Common myeloid progenitor, CD34-positive (primary cell): ENCODE results near the gene IGSF21.

Experiments used
- CTCF ChIA-PET: fragments of 350-600 bp; sonication (Branson Sonifier 250); formaldehyde crosslinking; loops from one replicate; lab custom pipeline; 2021; ENCODE audit warnings: antibody characterized with exemption; lab: Charles Lee
- POLR2A ChIA-PET: fragments of 350-600 bp; sonication (Branson Sonifier 250); formaldehyde crosslinking; loops from one replicate; lab custom pipeline; 2021; ENCODE audit warnings: antibody characterized with exemption; lab: Charles Lee
- DNase-seq, 3 donors: peaks; one replicate each; pipeline versions ENCODE4 v3.0.0 to v3.0.0-alpha.2; 2013
- H3K27ac ChIP-seq, 2 experiments: 1 replicate in 1 of 2; 2 replicates in 1 of 2; pipeline ENCODE4 v1.7.0; 2013; ENCODE audit warnings: inconsistent platforms in 2 of 2, low read length in 2 of 2, mild to moderate bottlenecking in 2 of 2, low read depth in 1 of 2, moderate library complexity in 1 of 2; ENCODE audit not compliant: severe bottlenecking in 2 of 2, insufficient read depth in 1 of 2, poor library complexity in 1 of 2
- H3K27me3 ChIP-seq, 5 experiments: replicated peaks in 2 of 5; 1 replicate in 3 of 5; 2 replicates in 2 of 5; pipeline versions ENCODE4 v1.6.1 to v1.7.0; 2013; ENCODE audit warnings: low read length in 4 of 5, mild to moderate bottlenecking in 2 of 5, moderate library complexity in 2 of 5, inconsistent platforms in 1 of 5; ENCODE audit not compliant: insufficient read depth in 5 of 5, control insufficient read depth in 4 of 5
- H3K36me3 ChIP-seq, 4 experiments: 1 replicate in 2 of 4; 2 replicates in 2 of 4; pipeline versions ENCODE4 v1.6.1 to v1.7.0; 2013; ENCODE audit warnings: low read length in 3 of 4, control low read depth in 1 of 4, mild to moderate bottlenecking in 1 of 4; ENCODE audit not compliant: control insufficient read depth in 4 of 4, insufficient read depth in 4 of 4
- H3K4me1 ChIP-seq, 4 experiments: 1 replicate in 3 of 4; 2 replicates in 1 of 4; pipeline versions ENCODE4 v1.6.1 to v1.7.1; 2013; ENCODE audit warnings: low read length in 3 of 4, mild to moderate bottlenecking in 3 of 4, control low read depth in 1 of 4, inconsistent platforms in 1 of 4, moderate library complexity in 1 of 4; ENCODE audit not compliant: control insufficient read depth in 4 of 4, insufficient read depth in 4 of 4; ENCODE audit errors: control extremely low read depth in 1 of 4
- H3K4me3 ChIP-seq, 7 experiments: 1 replicate in 4 of 7; 2 replicates in 3 of 7; pipeline versions ENCODE4 v1.5.1 to v1.7.0; 2013; ENCODE audit warnings: mild to moderate bottlenecking in 7 of 7, low read length in 6 of 7, moderate library complexity in 6 of 7, inconsistent platforms in 2 of 7, low read depth in 2 of 7, control low read depth in 1 of 7; ENCODE audit not compliant: insufficient read depth in 4 of 7, control insufficient read depth in 1 of 7; ENCODE audit errors: extremely low read depth in 1 of 7
- H3K9me3 ChIP-seq, 5 experiments: 1 replicate in 4 of 5; 2 replicates in 1 of 5; pipeline versions ENCODE4 v1.6.1 to v1.7.1; 2013; ENCODE audit warnings: low read length in 4 of 5, mild to moderate bottlenecking in 2 of 5, inconsistent platforms in 1 of 5, low read depth in 1 of 5, moderate library complexity in 1 of 5; ENCODE audit not compliant: control insufficient read depth in 4 of 5, insufficient read depth in 2 of 5; ENCODE audit errors: control extremely low read depth in 1 of 5
- WGBS: methylation state at CpG from one replicate; pipeline ENCODE4 v1.1.5; 2013; ENCODE audit not compliant: insufficient coverage; 5-methylcytosine and 5-hydroxymethylcytosine counted together

Gene IGSF21

GRCh38 chr1:18085387-18086074, 22.1 kb upstream of the IGSF21 start:
- no peak overlapping the region for H3K4me3 ChIP-seq
- no peak overlapping the region for H3K27ac ChIP-seq
- no peaks in the 10 kb centered on the region for H3K36me3 ChIP-seq
- 68% methylated on average over 5 of the region's 5 CpGs for WGBS
- DNase-seq, result no peak
- H3K27me3 ChIP-seq, result peaks cover 0 to 51% (median 6%) of the 10 kb centered on the region in 5 experiments
- H3K4me1 ChIP-seq, result no peaks in the 10 kb centered on the region
- CTCF ChIA-PET, result no interaction called here
- peaks cover 0 to 3% (median 0%) of the 10 kb centered on the region in 5 experiments for H3K9me3 ChIP-seq
- POLR2A ChIA-PET, result no interaction called here

GRCh38 chr1:18088077-18088594, 19.5 kb upstream of the IGSF21 start:
- Histone ChIP-seq H3K27me3 (peaks cover 0 to 70% (median 6%) of the 10 kb centered on the region in 5 experiments), H3K9me3 (peaks cover 0 to 3% (median 0%) of the 10 kb centered on the region in 5 experiments), H3K36me3 (no peaks in the 10 kb centered on the region), H3K4me3 (no peak overlapping the region), H3K4me1 (no peaks in the 10 kb centered on the region), H3K27ac (no peak overlapping the region)
- ChIA-PET POLR2A (no interaction called here), CTCF (no interaction called here)
- 55% methylated on average over 5 of the region's 10 CpGs for WGBS
- no peak for DNase-seq

- CTCF ChIA-PET, result no interaction called here
- no peaks in the 10 kb centered on the region for H3K4me1 ChIP-seq
- H3K27me3 ChIP-seq, result peaks cover 0 to 63% (median 6%) of the 10 kb centered on the region in 5 experiments
- POLR2A ChIA-PET, result no interaction called here
- no peak overlapping the region for H3K4me3 ChIP-seq
- 100% methylated on average over 1 of the region's 1 CpG for WGBS
- peaks cover 0 to 3% (median 0%) of the 10 kb centered on the region in 5 experiments for H3K9me3 ChIP-seq
- no peaks in the 10 kb centered on the region for H3K36me3 ChIP-seq
- no peak for DNase-seq
- H3K27ac ChIP-seq, result no peak overlapping the region
Measured at GRCh38 chr1:18089488-18089887, 18.1 kb upstream of the IGSF21 start.

DNA sequence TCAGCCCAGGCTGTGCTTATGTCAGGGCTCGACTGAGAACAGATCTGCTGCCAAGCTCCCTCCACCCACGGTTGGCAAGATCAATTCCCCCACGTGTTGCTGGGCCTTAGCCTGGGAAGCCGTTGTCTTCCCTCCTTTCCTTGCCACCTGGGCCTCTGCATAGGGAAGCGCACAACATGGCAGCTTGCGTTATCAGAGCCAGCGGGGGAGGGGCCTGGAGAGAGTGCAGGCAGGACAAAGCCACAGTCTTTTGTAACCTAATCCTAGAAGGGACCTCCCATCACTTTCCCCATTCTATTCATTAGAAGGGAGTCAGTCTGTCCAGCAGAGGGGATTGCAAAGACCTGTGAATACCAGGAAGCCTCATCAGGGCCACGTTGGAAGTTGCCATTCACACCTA, 17.0 kb upstream of the IGSF21 start:
- peaks cover 0 to 63% (median 6%) of the 10 kb centered on the region in 5 experiments for H3K27me3 ChIP-seq
- CTCF ChIA-PET, result no interaction called here
- H3K36me3 ChIP-seq, result no peaks in the 10 kb centered on the region
- H3K27ac ChIP-seq, result no peak overlapping the region
- no peak for DNase-seq
- POLR2A ChIA-PET, result no interaction called here
- no peaks in the 10 kb centered on the region for H3K4me1 ChIP-seq
- H3K4me3 ChIP-seq, result no peak overlapping the region
- 44% methylated on average over 4 of the region's 8 CpGs for WGBS
- H3K9me3 ChIP-seq, result no peaks in the 10 kb centered on the region

- Histone ChIP-seq H3K4me3 (no peak overlapping the region), H3K27me3 (peaks cover 0 to 56% (median 6%) of the 10 kb centered on the region in 5 experiments), H3K27ac (no peak overlapping the region), H3K4me1 (no peaks in the 10 kb centered on the region), H3K9me3 (no peaks in the 10 kb centered on the region), H3K36me3 (no peaks in the 10 kb centered on the region)
- no peak for DNase-seq
- WGBS, result 57% methylated on average over 5 of the region's 7 CpGs
- POLR2A ChIA-PET, result no interaction called here
- CTCF ChIA-PET, result interaction anchor here (0.6 kb wide), 1 partner anchor 27 kb away, joined by 3 read pairs; no protein-coding TSS in a partner anchor
Measured at GRCh38 chr1:18091660-18092446, 15.7 kb upstream of the IGSF21 start.

DNA sequence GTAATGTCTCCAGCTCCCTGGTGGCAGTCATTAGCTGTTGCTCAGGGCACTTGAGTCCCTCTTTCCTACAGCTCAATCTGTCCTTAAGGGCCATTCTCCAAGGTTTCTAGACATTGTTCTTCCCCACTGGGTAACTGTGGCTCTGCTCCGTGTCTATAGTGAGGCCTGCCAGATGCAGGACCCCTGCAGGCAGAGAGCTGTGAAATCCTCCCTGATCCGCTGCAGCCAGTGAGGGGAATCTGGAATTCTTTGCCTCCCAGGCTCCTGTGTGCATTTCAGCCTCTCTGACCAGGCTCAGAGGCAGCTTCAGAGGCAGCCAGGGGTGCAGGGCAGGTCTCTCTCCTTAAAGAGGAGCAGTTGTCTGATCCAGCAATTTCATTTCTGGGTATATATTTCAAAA, 14.4 kb upstream of the IGSF21 start:
- POLR2A ChIA-PET, result no interaction called here

DNA sequence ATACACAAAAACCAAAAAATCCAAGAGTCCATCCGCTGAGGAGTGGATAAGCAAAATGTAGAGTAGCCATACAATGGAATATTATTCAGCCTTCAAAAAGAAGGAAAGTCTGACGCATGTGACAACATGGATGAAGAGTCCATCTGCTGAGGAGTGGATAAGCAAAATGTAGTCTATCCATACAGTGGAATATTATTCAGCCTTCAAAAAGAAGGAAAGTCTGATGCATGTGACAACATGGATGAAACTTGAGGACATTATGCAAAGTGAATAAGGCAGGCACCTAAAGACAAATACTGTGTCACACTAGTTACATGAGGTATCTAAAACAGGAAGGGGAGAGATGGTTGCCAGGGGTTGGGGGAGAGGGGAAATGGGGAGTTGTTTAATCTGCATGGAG, 14.0 kb upstream of the IGSF21 start:
- Histone ChIP-seq H3K9me3 (peaks cover 0 to 3% (median 0%) of the 10 kb centered on the region in 5 experiments), H3K27ac (no peak overlapping the region), H3K4me3 (no peak overlapping the region), H3K27me3 (peaks cover 0 to 56% (median 2%) of the 10 kb centered on the region in 5 experiments), H3K36me3 (no peaks in the 10 kb centered on the region), H3K4me1 (no peaks in the 10 kb centered on the region)
- no CpG with 5 or more reads among the region's 2 CpGs for WGBS
- POLR2A ChIA-PET, result no interaction called here
- no peak for DNase-seq
- CTCF ChIA-PET, result no interaction called here

More for the DNA sequence above, 14.4 kb upstream of the IGSF21 start:
- Histone ChIP-seq H3K36me3 (no peaks in the 10 kb centered on the region), H3K4me3 (no peak overlapping the region), H3K27ac (no peak overlapping the region), H3K27me3 (peaks cover 0 to 54% (median 2%) of the 10 kb centered on the region in 5 experiments), H3K4me1 (no peaks in the 10 kb centered on the region), H3K9me3 (no peaks in the 10 kb centered on the region)
- CTCF ChIA-PET, result no interaction called here
- 100% methylated on average over 1 of the region's 2 CpGs for WGBS
- no peak for DNase-seq
